Loucy (cell line): ENCODE results near the gene ANXA11.
"Not testable (repeated sequence)": the region's sequence is repeated elsewhere in the genome, so short reads cannot be mapped to it uniquely, and the experiment has no call there.

Source experiments
- H2AFZ ChIP-seq: fragments of 200-600 bp; sonication (generic); 2 replicates; pipeline ENCODE4 v1.6.0; 2016; ENCODE audit warnings: antibody characterized with exemption, mild to moderate bottlenecking, low read length, moderate library complexity
- H3F3A ChIP-seq: fragments of 200-600 bp; 2 replicates; pipeline ENCODE4 v1.6.0; 2016; ENCODE audit warnings: antibody characterized with exemption, low read depth, mild to moderate bottlenecking
- H3K27me3 ChIP-seq: fragments of 200-600 bp; sonication (generic); 2 replicates; pipeline ENCODE4 v1.6.1; 2014; ENCODE audit warnings: low read length, mild to moderate bottlenecking; ENCODE audit not compliant: insufficient read depth, poor library complexity, severe bottlenecking
- H3K36me3 ChIP-seq: fragments of 200-600 bp; sonication (generic); 2 replicates; pipeline ENCODE4 v1.6.1; 2016; ENCODE audit warnings: low read length; ENCODE audit not compliant: insufficient read depth
- H3K4me1 ChIP-seq: fragments of 200-600 bp; sonication (generic); 2 replicates; pipeline ENCODE4 v1.5.1; 2014; ENCODE audit warnings: low read length, mild to moderate bottlenecking; ENCODE audit not compliant: insufficient read depth, poor library complexity, severe bottlenecking
- H3K4me2 ChIP-seq: fragments of 200-600 bp; sonication (generic); 2 replicates; pipeline ENCODE4 v1.6.0; 2014; ENCODE audit warnings: antibody characterized with exemption, low read length, low read depth, mild to moderate bottlenecking; ENCODE audit not compliant: poor library complexity, severe bottlenecking
- H3K4me3 ChIP-seq: fragments of 200-600 bp; sonication (generic); 2 replicates; pipeline ENCODE4 v1.5.1; 2014; ENCODE audit warnings: low read length, mild to moderate bottlenecking, mixed read lengths; ENCODE audit not compliant: poor library complexity, severe bottlenecking
- H3K79me2 ChIP-seq: fragments of 200-600 bp; sonication (generic); 2 replicates; pipeline ENCODE4 v1.6.1; 2014; ENCODE audit warnings: low read length; ENCODE audit not compliant: insufficient read depth
- H3K9ac ChIP-seq: fragments of 200-600 bp; sonication (generic); 2 replicates; pipeline ENCODE4 v1.6.0; 2014; ENCODE audit warnings: mild to moderate bottlenecking, low read depth, low read length, moderate library complexity; ENCODE audit not compliant: poor library complexity, severe bottlenecking
- H3K9me2 ChIP-seq: fragments of 200-600 bp; sonication (generic); replicated peaks from 2 replicates; pipeline ENCODE4 v1.6.1; 2016; ENCODE audit warnings: low read depth, low read length, mixed read lengths
- H3K9me3 ChIP-seq: fragments of 200-600 bp; sonication (generic); 2 replicates; pipeline ENCODE4 v1.6.1; 2014; ENCODE audit warnings: mild to moderate bottlenecking, antibody characterized with exemption, low read length, low read depth; ENCODE audit not compliant: insufficient read depth
- H4K20me1 ChIP-seq: fragments of 200-600 bp; sonication (generic); 2 replicates; pipeline ENCODE4 v1.6.0; 2014; ENCODE audit warnings: antibody characterized with exemption, low read length, mild to moderate bottlenecking; ENCODE audit not compliant: insufficient read depth, poor library complexity, severe bottlenecking
- CTCF ChIP-seq: fragments of 200-600 bp; sonication (generic); conservative IDR thresholded peaks from 2 replicates; pipeline ENCODE4 v1.5.1; 2014; ENCODE audit warnings: mild to moderate bottlenecking, antibody characterized with exemption, low read length
- EZH2phosphoT487 ChIP-seq: fragments of 200-600 bp; IDR thresholded peaks from 2 replicates; pipeline ENCODE4 v1.6.1; 2018; ENCODE audit warnings: antibody characterized with exemption, mild to moderate bottlenecking, moderate library complexity, borderline replicate concordance

Gene ANXA11

GRCh38 chr10:80252296-80252887 lies 47.1 kb upstream of the ANXA11 start:
- H3K9me2 ChIP-seq = no peaks in the 10 kb centered on the region
- no peaks in the 10 kb centered on the region for H3F3A ChIP-seq
- H3K36me3 ChIP-seq = no peaks in the 10 kb centered on the region
- H3K9me3 ChIP-seq = no peaks in the 10 kb centered on the region
- no peak overlapping the region for H3K4me2 ChIP-seq
- no peak overlapping the region for H3K9ac ChIP-seq
- no peak for TF ChIP-seq CTCF
- TF ChIP-seq EZH2phosphoT487 = no peak
- no peak overlapping the region for H2AFZ ChIP-seq
- no peaks in the 10 kb centered on the region for H4K20me1 ChIP-seq
- H3K27me3 ChIP-seq = no peaks in the 10 kb centered on the region
- no peak overlapping the region for H3K4me3 ChIP-seq
- H3K4me1 ChIP-seq = peaks cover 3% of the 10 kb centered on the region
- no peaks in the 10 kb centered on the region for H3K79me2 ChIP-seq

GRCh38 chr10:80251703-80252280 lies 46.5 kb upstream of the ANXA11 start:
- H3K79me2 ChIP-seq, H3K9ac ChIP-seq, H3F3A ChIP-seq, H3K27me3 ChIP-seq, H3K4me3 ChIP-seq, H3K9me3 ChIP-seq, H3K4me1 ChIP-seq, H3K4me2 ChIP-seq, H2AFZ ChIP-seq, H4K20me1 ChIP-seq, H3K36me3 ChIP-seq, H3K9me2 ChIP-seq: not testable (repeated sequence)

DNA sequence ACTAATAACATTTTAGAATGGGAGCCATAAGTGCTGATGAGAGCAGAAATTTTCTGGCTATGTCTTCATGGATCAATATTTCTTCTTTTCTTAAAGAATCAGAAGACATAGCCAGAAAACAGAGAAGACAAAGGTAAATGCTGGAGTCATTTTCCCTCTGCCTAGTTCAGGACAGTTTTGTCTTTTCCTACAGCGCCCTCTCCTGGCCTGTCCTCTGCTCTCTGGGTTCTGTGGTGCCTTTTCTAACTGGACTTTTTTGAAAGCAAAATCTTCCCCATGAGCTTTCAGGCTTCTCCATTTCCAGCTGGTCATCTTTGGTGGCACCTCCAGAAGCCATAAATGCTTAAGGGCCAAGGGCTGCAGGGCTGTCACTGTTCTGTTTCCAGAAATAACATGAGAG lies 45.1 kb upstream of the ANXA11 start:
- not testable (repeated sequence) for H2AFZ ChIP-seq, H3K36me3 ChIP-seq, H3K9ac ChIP-seq, H3K27me3 ChIP-seq, H3K79me2 ChIP-seq, H3K4me3 ChIP-seq, H3K9me3 ChIP-seq, H3K4me2 ChIP-seq, H3K9me2 ChIP-seq, H3F3A ChIP-seq, H3K4me1 ChIP-seq, H4K20me1 ChIP-seq

DNA sequence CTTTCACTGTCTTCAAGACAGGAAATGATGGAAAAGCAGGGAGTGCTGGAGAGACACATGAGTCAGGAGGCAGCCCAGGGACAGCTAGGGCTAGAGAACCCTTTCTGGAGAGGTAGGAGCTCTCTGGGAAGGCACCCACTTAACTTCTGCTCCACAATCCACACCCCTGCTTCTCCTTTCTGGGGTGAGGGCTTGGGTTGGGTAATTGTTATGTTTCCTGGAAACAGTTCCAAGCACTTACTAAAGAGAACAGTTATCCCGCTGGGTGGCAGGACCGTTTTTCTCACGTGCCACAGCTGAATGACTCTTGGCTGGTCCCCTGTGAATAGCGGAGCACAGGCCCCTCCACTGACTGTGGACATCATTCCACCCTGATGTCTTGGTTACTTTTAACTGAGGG lies 44.6 kb upstream of the ANXA11 start:
- not testable (repeated sequence) for H3K9me2 ChIP-seq, H3K79me2 ChIP-seq, H2AFZ ChIP-seq, H4K20me1 ChIP-seq, H3F3A ChIP-seq, H3K4me2 ChIP-seq, H3K9me3 ChIP-seq, H3K27me3 ChIP-seq, H3K4me1 ChIP-seq, H3K36me3 ChIP-seq, H3K4me3 ChIP-seq, H3K9ac ChIP-seq

DNA sequence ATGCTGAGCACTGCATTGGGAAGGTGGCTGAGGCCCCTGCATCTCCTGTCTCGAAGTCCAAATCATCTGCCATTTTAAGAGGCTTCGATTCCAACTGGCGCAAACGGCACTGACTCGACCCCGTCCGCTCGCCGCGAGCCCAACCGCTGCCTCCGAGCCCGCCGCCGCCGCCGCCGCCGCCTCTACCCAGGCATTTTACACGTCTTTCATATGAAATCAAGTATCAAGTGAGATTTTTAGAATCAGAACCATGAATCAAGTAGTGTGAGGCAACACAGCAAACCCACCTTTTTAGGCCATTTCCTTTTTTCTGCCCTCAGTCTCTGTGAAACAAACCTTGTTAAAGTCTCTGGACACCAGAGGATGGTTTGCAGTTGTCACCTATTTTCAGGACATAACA lies 42.3 kb upstream of the ANXA11 start:
- H3K9ac ChIP-seq, H3K9me2 ChIP-seq, H4K20me1 ChIP-seq, H3F3A ChIP-seq, H3K36me3 ChIP-seq, H3K4me3 ChIP-seq, H3K79me2 ChIP-seq, H3K4me1 ChIP-seq, H3K4me2 ChIP-seq, H3K9me3 ChIP-seq, H2AFZ ChIP-seq, H3K27me3 ChIP-seq: not testable (repeated sequence)

DNA sequence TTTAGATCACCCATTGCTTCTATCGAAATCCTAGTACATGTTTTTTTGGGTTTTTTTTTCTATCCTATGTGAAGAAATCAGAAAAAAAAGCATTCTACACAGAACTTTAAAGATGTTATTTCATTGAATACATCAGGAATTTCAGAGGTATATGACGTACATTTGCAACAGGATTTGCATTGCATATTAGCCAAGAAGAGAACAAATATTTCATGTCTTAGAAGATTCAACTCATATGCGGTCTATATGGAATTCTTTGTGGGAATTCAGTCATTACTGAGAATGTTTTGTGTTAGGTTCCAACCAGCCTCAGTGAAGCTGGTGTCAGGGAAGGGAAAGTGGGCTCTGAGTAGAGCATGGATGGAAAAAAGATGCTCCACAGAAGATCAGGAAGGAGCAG lies 39.0 kb upstream of the ANXA11 start:
- H3K4me3 ChIP-seq, H3K4me2 ChIP-seq, H3K9me2 ChIP-seq, H2AFZ ChIP-seq, H3K79me2 ChIP-seq, H3K27me3 ChIP-seq, H3K9me3 ChIP-seq, H3K4me1 ChIP-seq, H3K9ac ChIP-seq, H3F3A ChIP-seq, H3K36me3 ChIP-seq, H4K20me1 ChIP-seq: not testable (repeated sequence)

- not testable (repeated sequence) for H3K79me2 ChIP-seq, H3K9me3 ChIP-seq, H3F3A ChIP-seq, H3K9ac ChIP-seq, H3K9me2 ChIP-seq, H2AFZ ChIP-seq, H3K27me3 ChIP-seq, H3K4me1 ChIP-seq, H3K4me2 ChIP-seq, H4K20me1 ChIP-seq, H3K36me3 ChIP-seq, H3K4me3 ChIP-seq
Observed at GRCh38 chr10:80242341-80242740, 37.0 kb upstream of the ANXA11 start.
